ENCODE measurements around the gene SUPT20HL2. TPM values are rescaled to one million over a fixed set of nuclear protein-coding genes. Genes with fewer than 3 reads are reported as not detected.

The SUPT20HL2 gene
- total RNA-seq, 4 donors from 2014 or later: 0.19 TPM; not detected in 3

DNA sequence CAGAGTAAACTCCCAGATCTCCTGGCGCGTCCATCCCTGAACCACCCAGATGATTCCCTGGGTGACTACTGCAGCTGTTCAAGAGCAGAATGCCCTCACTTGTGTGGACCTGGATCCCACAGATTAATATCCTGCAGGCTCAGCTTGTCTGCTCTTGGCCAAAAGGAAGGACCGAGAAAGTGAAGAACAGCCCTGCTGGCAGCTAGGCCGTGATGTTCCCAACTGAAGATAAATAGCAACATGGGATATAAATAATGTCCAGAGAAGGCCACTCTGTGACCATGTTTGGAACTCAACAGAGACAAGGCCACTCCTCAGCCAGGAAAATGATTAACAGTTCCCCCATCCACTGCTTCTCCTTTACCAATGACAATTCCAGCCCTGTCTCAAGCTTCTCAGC is 21.5 kb downstream of the SUPT20HL2 start:
- ATAC-seq (ENCODE audit: low FRiP score): no peak
- TF ChIP-seq, protein P1, sequence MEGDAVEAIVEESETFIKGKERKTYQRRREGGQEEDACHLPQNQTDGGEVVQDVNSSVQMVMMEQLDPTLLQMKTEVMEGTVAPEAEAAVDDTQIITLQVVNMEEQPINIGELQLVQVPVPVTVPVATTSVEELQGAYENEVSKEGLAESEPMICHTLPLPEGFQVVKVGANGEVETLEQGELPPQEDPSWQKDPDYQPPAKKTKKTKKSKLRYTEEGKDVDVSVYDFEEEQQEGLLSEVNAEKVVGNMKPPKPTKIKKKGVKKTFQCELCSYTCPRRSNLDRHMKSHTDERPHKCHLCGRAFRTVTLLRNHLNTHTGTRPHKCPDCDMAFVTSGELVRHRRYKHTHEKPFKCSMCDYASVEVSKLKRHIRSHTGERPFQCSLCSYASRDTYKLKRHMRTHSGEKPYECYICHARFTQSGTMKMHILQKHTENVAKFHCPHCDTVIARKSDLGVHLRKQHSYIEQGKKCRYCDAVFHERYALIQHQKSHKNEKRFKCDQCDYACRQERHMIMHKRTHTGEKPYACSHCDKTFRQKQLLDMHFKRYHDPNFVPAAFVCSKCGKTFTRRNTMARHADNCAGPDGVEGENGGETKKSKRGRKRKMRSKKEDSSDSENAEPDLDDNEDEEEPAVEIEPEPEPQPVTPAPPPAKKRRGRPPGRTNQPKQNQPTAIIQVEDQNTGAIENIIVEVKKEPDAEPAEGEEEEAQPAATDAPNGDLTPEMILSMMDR (IDR thresholded peaks at IDR 0.05): no peak
- no peak for DNase-seq (ENCODE audit: low spot score)

DNA sequence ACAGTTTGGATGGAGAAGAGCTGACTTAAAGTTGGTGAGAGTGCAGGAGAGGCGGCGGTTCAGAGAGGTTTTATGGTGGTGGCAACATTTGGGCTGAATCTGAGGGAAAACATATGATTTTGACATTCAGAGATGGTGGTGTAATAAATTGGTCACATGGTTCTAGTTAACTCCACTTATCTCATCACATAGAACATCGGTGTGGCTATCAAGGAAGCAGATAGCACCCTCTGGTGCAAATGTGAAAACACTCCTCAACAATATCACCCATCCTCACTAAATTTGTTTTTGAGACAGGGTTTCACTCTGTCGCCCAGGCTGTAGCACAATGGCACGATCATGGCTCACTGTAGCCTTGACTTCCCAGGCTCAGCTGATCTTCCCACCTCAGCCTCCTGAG is 28.8 kb downstream of the SUPT20HL2 start:
- DNase-seq (ENCODE audit: low spot score): no peak
- TF ChIP-seq, protein P1 (IDR thresholded peaks at IDR 0.05): no peak
- no peak for ATAC-seq (ENCODE audit: low FRiP score)

DNA sequence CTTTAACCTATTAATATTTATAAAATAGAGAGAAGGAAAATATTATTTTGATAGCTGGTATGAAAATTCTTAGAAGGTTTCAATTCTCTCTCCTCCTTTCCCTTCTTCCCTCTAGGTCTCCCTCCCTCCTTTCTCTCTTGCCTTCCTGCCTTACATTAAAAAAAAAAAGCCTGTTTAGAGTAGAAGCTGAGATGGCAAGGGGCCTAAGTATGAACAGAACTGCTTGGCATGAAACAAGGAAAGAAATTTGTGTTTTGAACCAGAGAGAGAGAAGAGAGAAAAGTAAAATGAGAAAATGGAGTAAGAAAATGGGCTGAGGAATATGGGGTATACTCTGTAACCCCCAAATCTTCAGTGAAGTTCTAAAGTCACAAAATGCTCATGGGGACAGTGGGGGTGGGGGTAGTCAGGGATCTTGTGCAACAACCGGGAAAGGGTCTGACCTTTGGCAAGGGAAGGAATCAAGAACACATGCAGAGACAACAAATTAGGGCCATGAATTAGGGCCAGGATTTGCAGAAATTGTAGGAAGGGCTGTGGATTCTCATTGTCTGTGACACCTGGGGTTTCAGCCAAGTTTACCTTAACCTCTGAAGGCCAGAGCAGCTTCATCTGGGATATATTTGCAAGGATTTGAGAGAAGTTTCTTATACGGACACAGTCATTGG is 30.6 kb downstream of the SUPT20HL2 start:
- TF ChIP-seq, protein P1 (IDR thresholded peaks at IDR 0.05): no peak
- no peak for DNase-seq (ENCODE audit: low spot score)
- ATAC-seq (ENCODE audit: low FRiP score): no peak

DNA sequence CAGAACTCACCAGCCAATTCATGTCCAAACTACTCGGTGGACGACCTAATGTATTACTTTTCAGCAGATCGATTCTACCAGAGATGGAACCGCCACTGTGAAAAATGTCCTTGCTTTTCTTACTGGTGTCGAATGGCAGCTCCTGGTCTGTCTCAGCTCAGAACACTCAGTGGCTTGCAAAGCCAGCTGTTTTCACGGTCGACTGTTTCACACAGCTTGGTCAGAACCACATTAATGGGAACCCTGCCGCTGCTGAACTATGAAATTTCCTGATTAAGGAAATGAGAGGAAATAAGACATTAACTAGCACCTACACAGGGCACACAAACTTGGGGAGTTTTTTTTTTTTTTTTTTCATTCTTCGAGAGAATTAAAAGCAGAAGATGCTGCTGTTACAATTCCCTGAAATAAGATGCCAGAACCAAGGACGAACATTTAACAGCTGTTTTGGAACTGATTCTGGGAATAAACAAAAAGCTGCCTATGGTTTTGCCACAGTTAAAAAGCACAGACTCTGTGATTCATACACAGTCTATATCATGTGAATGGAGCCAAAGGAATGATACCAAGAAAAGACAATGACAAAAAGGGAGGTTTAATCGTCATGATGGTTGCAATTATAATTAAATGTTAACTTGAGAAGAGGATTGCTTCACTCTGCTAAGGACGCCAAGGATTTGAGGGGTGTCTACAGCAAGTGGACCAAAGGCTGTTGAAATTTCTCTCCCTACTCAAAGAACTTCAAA is 31.3 kb downstream of the SUPT20HL2 start:
- ATAC-seq (ENCODE audit: low FRiP score): no peak
- TF ChIP-seq, protein P1 (IDR thresholded peaks at IDR 0.05): no peak
- DNase-seq (ENCODE audit: low spot score): no peak

DNA sequence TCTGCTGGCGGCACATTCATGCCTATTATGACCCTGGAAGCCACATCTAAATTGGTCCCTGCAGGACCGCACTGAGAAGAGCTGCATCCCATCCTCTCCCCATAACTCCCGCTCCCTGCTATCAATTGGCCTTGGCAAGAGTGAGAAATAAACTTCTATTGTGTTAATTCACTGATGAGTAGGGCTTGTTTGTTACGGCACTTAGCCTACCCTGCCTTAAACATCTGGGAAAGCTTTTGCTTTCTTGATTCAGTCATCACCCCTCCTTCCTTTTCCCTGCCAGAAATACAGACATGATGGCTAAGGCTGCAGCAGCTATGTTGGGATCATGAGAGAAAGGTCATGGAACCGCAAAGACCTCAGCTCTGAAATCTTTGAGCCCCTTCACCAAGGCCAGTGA is 36.5 kb downstream of the SUPT20HL2 start:
- TF ChIP-seq, protein P1 (IDR thresholded peaks at IDR 0.05): no peak
- DNase-seq (ENCODE audit: low spot score) (no peak), ATAC-seq (ENCODE audit: low FRiP score) (no peak)

DNA sequence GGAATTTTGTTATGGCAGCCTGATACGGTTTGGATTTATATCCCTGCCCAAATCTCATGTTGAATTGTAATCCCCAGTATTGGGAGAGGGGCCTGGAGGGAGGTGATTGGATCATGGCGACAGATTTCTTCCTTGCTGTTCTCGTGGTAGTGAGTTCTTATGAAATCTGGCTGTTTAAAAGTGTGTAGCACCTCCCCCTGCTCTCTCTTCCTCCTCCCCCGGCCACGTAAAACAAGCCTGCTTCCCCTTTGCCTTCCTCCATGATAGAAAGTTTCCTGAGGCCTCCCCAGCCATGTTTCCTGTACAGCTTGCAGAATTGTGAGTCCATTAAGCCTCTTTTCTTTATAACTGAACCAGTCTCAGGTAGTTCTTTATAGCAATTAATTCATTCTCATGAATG is 37.9 kb downstream of the SUPT20HL2 start:
- ATAC-seq (ENCODE audit: low FRiP score): no peak
- TF ChIP-seq, protein P1 (IDR thresholded peaks at IDR 0.05): no peak

DNA sequence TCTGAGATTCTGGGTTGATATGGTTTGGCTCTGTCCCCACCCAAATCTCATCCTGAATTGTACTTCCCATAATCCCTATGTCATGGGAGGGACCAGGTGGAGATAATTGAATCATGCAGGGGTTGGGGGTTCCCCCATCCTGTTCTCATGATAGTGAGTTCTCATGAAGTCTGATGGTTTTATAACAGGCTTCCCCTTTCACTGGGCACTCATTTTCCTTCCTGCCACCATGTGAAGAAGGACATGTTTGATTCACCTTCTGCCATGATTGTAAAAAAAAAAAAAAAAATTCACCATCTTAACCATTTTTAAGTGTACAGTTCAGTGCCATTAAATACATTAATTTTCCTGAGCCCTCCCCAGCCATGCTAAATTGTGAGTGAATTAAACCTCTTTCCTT is 42.6 kb downstream of the SUPT20HL2 start:
- TF ChIP-seq, protein P1 (IDR thresholded peaks at IDR 0.05): no peak
- ATAC-seq (ENCODE audit: low FRiP score): no peak
- DNase-seq (ENCODE audit: low spot score): no peak

More for the DNA sequence above, 37.9 kb downstream of the SUPT20HL2 start:
- DNase-seq (ENCODE audit: low spot score): no peak
